ENCODE results near the gene ATG2B. TPM values are rescaled to one million over a fixed set of nuclear protein-coding genes. Genes with fewer than 3 reads are reported as not detected.

ATG2B gene
- total RNA-seq, 1 donor from 2014 or later = 26.1 TPM

GRCh38 chr14:96316087-96316486 is 47.1 kb downstream of the ATG2B start:
- Mint-ChIP-seq H3K27me3 (no peaks in the 10 kb centered on the region), H3K4me1 (peaks cover 3% of the 10 kb centered on the region), H3K4me3 (no peak overlapping the region), H3K9me3 (no peaks in the 10 kb centered on the region), H3K36me3 (ENCODE audit: low read depth) (peaks cover 31% of the 10 kb centered on the region), H3K27ac (no peak overlapping the region)
- DNase-seq = no peak
- intact Hi-C loops (cut with micrococcal nuclease) = no loop called here

- Mint-ChIP-seq H3K4me3 (no peak overlapping the region), H3K36me3 (ENCODE audit: low read depth) (peaks cover 32% of the 10 kb centered on the region), H3K27me3 (no peaks in the 10 kb centered on the region), H3K4me1 (no peaks in the 10 kb centered on the region), H3K9me3 (no peaks in the 10 kb centered on the region), H3K27ac (no peak overlapping the region)
- intact Hi-C loops (cut with micrococcal nuclease) = no loop called here
- DNase-seq = no peak
Observed at GRCh38 chr14:96310906-96311305, 52.2 kb downstream of the ATG2B start.

- Mint-ChIP-seq H3K27ac (no peak overlapping the region), H3K27me3 (no peaks in the 10 kb centered on the region), H3K4me1 (no peaks in the 10 kb centered on the region), H3K9me3 (no peaks in the 10 kb centered on the region), H3K4me3 (no peak overlapping the region), H3K36me3 (ENCODE audit: low read depth) (peaks cover 26% of the 10 kb centered on the region)
- intact Hi-C loops (cut with micrococcal nuclease) = no loop called here
- no peak for DNase-seq
Observed at GRCh38 chr14:96309896-96310330, 53.2 kb downstream of the ATG2B start.

GRCh38 chr14:96309133-96309895 is 53.8 kb downstream of the ATG2B start:
- Mint-ChIP-seq H3K27ac (no peak overlapping the region), H3K9me3 (no peaks in the 10 kb centered on the region)
- intact Hi-C loops (cut with micrococcal nuclease) = no loop called here

GRCh38 chr14:96307434-96307833 is 55.7 kb downstream of the ATG2B start:
- Mint-ChIP-seq H3K9me3 (no peaks in the 10 kb centered on the region), H3K36me3 (ENCODE audit: low read depth) (peaks cover 25% of the 10 kb centered on the region), H3K27me3 (no peaks in the 10 kb centered on the region), H3K4me1 (no peaks in the 10 kb centered on the region), H3K4me3 (no peak overlapping the region), H3K27ac (no peak overlapping the region)
- intact Hi-C loops (cut with micrococcal nuclease) = no loop called here
- no peak for DNase-seq

More at GRCh38 chr14:96309133-96309895, 53.8 kb downstream of the ATG2B start:
- H3K36me3 Mint-ChIP-seq (ENCODE audit: low read depth) = peaks cover 25% of the 10 kb centered on the region
- H3K27me3 Mint-ChIP-seq = no peaks in the 10 kb centered on the region
- no peaks in the 10 kb centered on the region for H3K4me1 Mint-ChIP-seq
- no peak overlapping the region for H3K4me3 Mint-ChIP-seq
- no peak for DNase-seq

- intact Hi-C loops (cut with micrococcal nuclease) = no loop called here
- H3K27ac Mint-ChIP-seq = no peak overlapping the region
- no peaks in the 10 kb centered on the region for H3K4me1 Mint-ChIP-seq
- H3K27me3 Mint-ChIP-seq = no peaks in the 10 kb centered on the region
- peaks cover 23% of the 10 kb centered on the region for H3K36me3 Mint-ChIP-seq (ENCODE audit: low read depth)
- no peak for DNase-seq
- H3K4me3 Mint-ChIP-seq = no peak overlapping the region
- H3K9me3 Mint-ChIP-seq = no peaks in the 10 kb centered on the region
Observed at GRCh38 chr14:96304956-96305355, 58.2 kb downstream of the ATG2B start.

- intact Hi-C loops (cut with micrococcal nuclease) = no loop called here
- Mint-ChIP-seq H3K36me3 (ENCODE audit: low read depth) (peaks cover 25% of the 10 kb centered on the region), H3K4me3 (no peak overlapping the region), H3K4me1 (no peaks in the 10 kb centered on the region), H3K27ac (no peak overlapping the region), H3K9me3 (no peaks in the 10 kb centered on the region), H3K27me3 (no peaks in the 10 kb centered on the region)
- no peak for DNase-seq
Observed at GRCh38 chr14:96303981-96304380, 59.2 kb downstream of the ATG2B start.

- intact Hi-C loops (cut with micrococcal nuclease) = no loop called here
- DNase-seq = no peak
- no peak overlapping the region for H3K4me3 Mint-ChIP-seq
- H3K36me3 Mint-ChIP-seq (ENCODE audit: low read depth) = peaks cover 17% of the 10 kb centered on the region
- no peaks in the 10 kb centered on the region for H3K9me3 Mint-ChIP-seq
- H3K27ac Mint-ChIP-seq = no peak overlapping the region
- H3K4me1 Mint-ChIP-seq = no peaks in the 10 kb centered on the region
- H3K27me3 Mint-ChIP-seq = no peaks in the 10 kb centered on the region
Observed at GRCh38 chr14:96299441-96299840, 63.7 kb downstream of the ATG2B start.

- no peak for DNase-seq
- Mint-ChIP-seq H3K4me1 (no peaks in the 10 kb centered on the region), H3K4me3 (no peak overlapping the region), H3K27me3 (no peaks in the 10 kb centered on the region), H3K9me3 (no peaks in the 10 kb centered on the region), H3K27ac (no peak overlapping the region), H3K36me3 (ENCODE audit: low read depth) (peaks cover 16% of the 10 kb centered on the region)
- intact Hi-C loops (cut with micrococcal nuclease) = loop anchor here (1.0 kb wide), 1 partner anchor 126 kb away; no protein-coding TSS in a partner anchor
Observed at GRCh38 chr14:96297997-96298515, 65.1 kb downstream of the ATG2B start.

- Mint-ChIP-seq H3K9me3 (no peaks in the 10 kb centered on the region), H3K27me3 (no peaks in the 10 kb centered on the region), H3K36me3 (ENCODE audit: low read depth) (peaks cover 12% of the 10 kb centered on the region), H3K4me3 (no peak overlapping the region), H3K4me1 (no peaks in the 10 kb centered on the region), H3K27ac (no peak overlapping the region)
- DNase-seq = no peak
- intact Hi-C loops (cut with micrococcal nuclease) = loop anchor here (1.0 kb wide), 1 partner anchor 127 kb away; no protein-coding TSS in a partner anchor
Observed at GRCh38 chr14:96297000-96297399, 66.1 kb downstream of the ATG2B start.

GRCh38 chr14:96294246-96294645 is 68.9 kb downstream of the ATG2B start:
- DNase-seq = peak; percentile 32
- Mint-ChIP-seq H3K27me3 (no peaks in the 10 kb centered on the region), H3K36me3 (ENCODE audit: low read depth) (peaks cover 14% of the 10 kb centered on the region), H3K9me3 (no peaks in the 10 kb centered on the region), H3K4me1 (no peaks in the 10 kb centered on the region), H3K27ac (no peak overlapping the region), H3K4me3 (no peak overlapping the region)
- intact Hi-C loops (cut with micrococcal nuclease) = no loop called here

- no peaks in the 10 kb centered on the region for H3K27me3 Mint-ChIP-seq
Observed at GRCh38 chr14:96287856-96288255, 75.3 kb downstream of the ATG2B start.

GRCh38 chr14:96286251-96286650 is 76.9 kb downstream of the ATG2B start:
- peaks cover 19% of the 10 kb centered on the region for H3K36me3 Mint-ChIP-seq (ENCODE audit: low read depth)
- no peaks in the 10 kb centered on the region for H3K9me3 Mint-ChIP-seq
- no peak overlapping the region for H3K4me3 Mint-ChIP-seq
- no peaks in the 10 kb centered on the region for H3K27me3 Mint-ChIP-seq
- H3K4me1 Mint-ChIP-seq = no peaks in the 10 kb centered on the region
- no peak for DNase-seq
- intact Hi-C loops (cut with micrococcal nuclease) = no loop called here
- no peak overlapping the region for H3K27ac Mint-ChIP-seq

More at GRCh38 chr14:96287856-96288255, 75.3 kb downstream of the ATG2B start:
- no peaks in the 10 kb centered on the region for H3K9me3 Mint-ChIP-seq
- no peak for DNase-seq
- peaks cover 20% of the 10 kb centered on the region for H3K36me3 Mint-ChIP-seq (ENCODE audit: low read depth)
- intact Hi-C loops (cut with micrococcal nuclease) = no loop called here
- no peak overlapping the region for H3K27ac Mint-ChIP-seq
- H3K4me3 Mint-ChIP-seq = no peak overlapping the region
- H3K4me1 Mint-ChIP-seq = no peaks in the 10 kb centered on the region

GRCh38 chr14:96285667-96286066 is 77.5 kb downstream of the ATG2B start:
- H3K27me3 Mint-ChIP-seq = no peaks in the 10 kb centered on the region
- peaks cover 19% of the 10 kb centered on the region for H3K36me3 Mint-ChIP-seq (ENCODE audit: low read depth)
- no peak for DNase-seq
- H3K9me3 Mint-ChIP-seq = no peaks in the 10 kb centered on the region
- H3K4me3 Mint-ChIP-seq = no peak overlapping the region
- H3K27ac Mint-ChIP-seq = no peak overlapping the region
- H3K4me1 Mint-ChIP-seq = no peaks in the 10 kb centered on the region
- intact Hi-C loops (cut with micrococcal nuclease) = no loop called here
